Activated CD8-positive, alpha-beta T cell treated with anti-CD3 and anti-CD28 coated beads, Interleukin-2, amount 10 ng/mL, durations not matched to agents 7 days and 5 days (primary cell): ENCODE measurements around the gene NCOA5. TPM values are rescaled to one million over a fixed set of nuclear protein-coding genes. Genes with fewer than 3 reads are reported as not detected.

Experiments used
- ATAC-seq: fragments of 150-1000 bp; cut with Tn5 transposase; one replicate; pipeline ENCODE4 v1.10.0; 2021; ENCODE audit warnings: moderate library complexity
- CTCF ChIA-PET: fragments of 350-600 bp; sonication (Branson Sonifier 250); formaldehyde crosslinking; loops from one replicate; lab custom pipeline; 2021; ENCODE audit warnings: antibody characterized with exemption; lab: Charles Lee
- POLR2A ChIA-PET: fragments of 350-600 bp; sonication (Branson Sonifier 250); formaldehyde crosslinking; loops from one replicate; lab custom pipeline; 2021; ENCODE audit warnings: antibody characterized with exemption; lab: Charles Lee
- DNase-seq: peaks from one replicate; pipeline ENCODE4 v3.0.0-alpha.2; 2020
- H3K27ac Mint-ChIP-seq: one replicate; pipeline ENCODE4 v1.8.0; 2021; ENCODE audit warnings: mild to moderate bottlenecking, mixed read lengths
- H3K27me3 Mint-ChIP-seq: one replicate; pipeline ENCODE4 v1.8.0; 2021; ENCODE audit warnings: low read depth, mixed read lengths
- H3K36me3 Mint-ChIP-seq: one replicate; pipeline ENCODE4 v1.8.0; 2021; ENCODE audit warnings: low read depth, mixed read lengths
- H3K4me1 Mint-ChIP-seq: one replicate; pipeline ENCODE4 v1.8.0; 2021; ENCODE audit warnings: low read depth, mixed read lengths
- H3K4me3 Mint-ChIP-seq: one replicate; pipeline ENCODE4 v1.8.0; 2021; ENCODE audit warnings: mild to moderate bottlenecking, mixed read lengths
- H3K9me3 Mint-ChIP-seq: one replicate; pipeline ENCODE4 v1.8.0; 2022; ENCODE audit warnings: mixed read lengths; ENCODE audit not compliant: insufficient read depth
- total RNA-seq, 2 experiments: library from RNA; stranded (reverse); gene quantifications; one replicate each; pipeline ENCODE4 v1.2.3, GENCODE V29; 2021

NCOA5 gene
- total RNA-seq, 2 experiments from 2014 or later, result 30.3 to 30.9 TPM

DNA sequence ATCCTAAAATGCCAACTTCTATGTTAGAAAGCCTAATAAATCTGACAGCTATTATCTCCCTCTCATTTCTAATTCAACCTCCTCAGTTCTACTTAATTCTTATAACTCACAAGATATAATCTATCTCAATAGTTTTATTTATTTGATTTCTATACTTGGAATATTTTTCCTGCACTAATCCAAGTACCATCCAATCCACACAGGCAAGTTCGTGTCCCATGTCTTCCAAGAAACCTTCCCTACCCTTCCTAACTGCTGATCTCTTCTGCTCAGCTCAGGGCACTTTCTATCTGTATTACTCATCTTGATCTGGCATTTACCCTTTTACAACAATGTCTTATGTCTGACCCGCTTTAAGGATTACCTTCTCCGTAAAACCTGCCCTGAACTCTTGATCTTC, 18.2 kb downstream of the NCOA5 start:
- H3K4me1 Mint-ChIP-seq, result no peaks in the 10 kb centered on the region
- no peak overlapping the region for H3K4me3 Mint-ChIP-seq
- POLR2A ChIA-PET, result no interaction called here
- no peaks in the 10 kb centered on the region for H3K27me3 Mint-ChIP-seq
- peaks cover 32% of the 10 kb centered on the region for H3K36me3 Mint-ChIP-seq
- ATAC-seq, result no peak
- CTCF ChIA-PET, result interaction anchor here (1.1 kb wide), 1 partner anchor 84 kb away, joined by 3 read pairs; no protein-coding TSS in a partner anchor
- H3K27ac Mint-ChIP-seq, result no peak overlapping the region
- no peak for DNase-seq
- no peaks in the 10 kb centered on the region for H3K9me3 Mint-ChIP-seq

DNA sequence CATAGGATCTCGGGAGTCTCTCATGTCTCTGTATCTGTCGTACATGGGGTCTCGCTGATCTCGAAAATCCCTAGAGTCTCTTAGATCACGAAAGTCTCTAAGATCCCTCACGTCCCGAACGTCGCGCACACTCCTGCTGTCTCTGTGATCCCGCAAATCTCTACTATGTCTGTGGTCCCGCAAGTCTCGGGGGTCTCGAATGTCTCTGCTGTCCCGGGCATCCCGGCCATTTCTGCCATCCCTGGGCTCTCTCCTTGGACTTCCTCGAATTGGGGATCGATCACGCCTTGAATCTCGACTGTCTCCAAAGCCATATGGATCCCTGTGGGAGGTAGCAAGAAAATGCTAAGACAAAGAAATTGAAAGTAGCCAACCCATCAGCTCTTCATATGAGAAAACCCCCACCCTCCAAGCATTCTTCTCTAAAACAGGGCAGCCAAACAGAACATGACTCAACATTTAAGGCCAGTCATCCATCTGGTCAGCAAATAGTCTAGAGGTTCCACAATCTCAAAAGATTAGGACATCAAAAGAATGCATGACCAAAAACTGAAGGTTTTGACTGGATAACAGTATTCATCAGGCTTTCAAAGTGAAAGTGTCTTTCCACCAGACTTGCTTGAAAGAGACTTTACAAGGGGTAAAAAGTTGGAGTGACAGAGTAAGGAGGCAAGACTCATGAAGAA, 19.4 kb downstream of the NCOA5 start:
- no peak for ATAC-seq
- no peak for DNase-seq
- H3K27me3 Mint-ChIP-seq, result no peaks in the 10 kb centered on the region
- peaks cover 36% of the 10 kb centered on the region for H3K36me3 Mint-ChIP-seq
- ChIA-PET CTCF (interaction anchor here (1.1 kb wide), 1 partner anchor 83 kb away, joined by 3 read pairs; no protein-coding TSS in a partner anchor), POLR2A (no interaction called here)
- H3K4me3 Mint-ChIP-seq, result no peak overlapping the region
- H3K27ac Mint-ChIP-seq, result no peak overlapping the region
- no peaks in the 10 kb centered on the region for H3K9me3 Mint-ChIP-seq
- no peaks in the 10 kb centered on the region for H3K4me1 Mint-ChIP-seq

DNA sequence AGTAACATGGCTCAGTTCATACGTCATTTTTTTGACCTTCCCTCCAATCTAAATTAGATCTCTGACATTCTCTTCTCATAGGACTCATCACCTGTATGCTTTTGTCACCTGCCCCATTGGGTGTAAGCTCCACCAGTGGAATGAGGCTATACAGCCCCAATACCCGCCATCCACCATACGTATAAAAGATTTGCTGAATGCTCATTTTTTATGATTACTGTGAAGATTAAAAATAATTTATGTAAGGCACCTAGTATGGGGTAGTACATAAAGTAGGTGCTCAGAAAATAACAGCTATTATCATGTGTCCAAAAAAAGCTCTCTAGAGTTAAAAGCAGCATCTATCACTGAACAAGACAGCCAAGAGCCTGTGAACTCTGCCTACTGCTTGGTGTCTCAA, 24.1 kb downstream of the NCOA5 start:
- no peaks in the 10 kb centered on the region for H3K9me3 Mint-ChIP-seq
- ATAC-seq, result no peak
- H3K4me3 Mint-ChIP-seq, result no peak overlapping the region
- no peak overlapping the region for H3K27ac Mint-ChIP-seq
- no peaks in the 10 kb centered on the region for H3K27me3 Mint-ChIP-seq
- no peak for DNase-seq
- peaks cover 72% of the 10 kb centered on the region for H3K36me3 Mint-ChIP-seq
- peaks cover 23% of the 10 kb centered on the region for H3K4me1 Mint-ChIP-seq
- CTCF ChIA-PET, result interaction anchor here (1.4 to 1.8 kb wide), 3 partner anchors 12 to 79 kb away, joined by 6 to 8 read pairs (median 7); no protein-coding TSS in a partner anchor
- POLR2A ChIA-PET, result interaction anchor here (1.2 kb wide), 1 partner anchor 23 kb away, joined by 3 read pairs; no protein-coding TSS in a partner anchor

DNA sequence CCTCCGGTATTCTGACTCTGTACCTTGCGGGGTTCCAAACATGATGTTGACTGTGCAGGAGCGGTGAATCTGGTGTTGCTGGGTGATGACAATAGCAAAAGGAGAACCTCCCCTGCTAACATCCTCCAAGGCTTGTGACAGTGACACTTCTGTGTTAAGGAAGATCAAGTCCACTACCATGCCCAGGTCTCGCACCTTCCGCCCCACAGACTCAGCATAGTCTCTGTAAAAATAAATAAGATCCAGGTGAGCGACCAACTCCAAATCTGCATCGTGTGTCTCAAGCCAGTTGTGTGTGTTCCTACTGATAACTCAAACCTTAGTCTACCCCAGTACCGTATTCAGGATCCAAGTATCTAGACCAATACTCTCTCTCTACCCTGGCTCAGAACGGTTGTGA, 24.8 kb downstream of the NCOA5 start:
- ChIA-PET CTCF (interaction anchor here (1.4 kb wide), 1 partner anchor 51 kb away, joined by 8 read pairs; no protein-coding TSS in a partner anchor), POLR2A (no interaction called here)
- no peaks in the 10 kb centered on the region for H3K9me3 Mint-ChIP-seq
- H3K4me3 Mint-ChIP-seq, result no peak overlapping the region
- DNase-seq (no peak), ATAC-seq (no peak)
- H3K27ac Mint-ChIP-seq, result no peak overlapping the region
- H3K36me3 Mint-ChIP-seq, result peaks cover 78% of the 10 kb centered on the region
- H3K27me3 Mint-ChIP-seq, result no peaks in the 10 kb centered on the region
- peaks cover 29% of the 10 kb centered on the region for H3K4me1 Mint-ChIP-seq

DNA sequence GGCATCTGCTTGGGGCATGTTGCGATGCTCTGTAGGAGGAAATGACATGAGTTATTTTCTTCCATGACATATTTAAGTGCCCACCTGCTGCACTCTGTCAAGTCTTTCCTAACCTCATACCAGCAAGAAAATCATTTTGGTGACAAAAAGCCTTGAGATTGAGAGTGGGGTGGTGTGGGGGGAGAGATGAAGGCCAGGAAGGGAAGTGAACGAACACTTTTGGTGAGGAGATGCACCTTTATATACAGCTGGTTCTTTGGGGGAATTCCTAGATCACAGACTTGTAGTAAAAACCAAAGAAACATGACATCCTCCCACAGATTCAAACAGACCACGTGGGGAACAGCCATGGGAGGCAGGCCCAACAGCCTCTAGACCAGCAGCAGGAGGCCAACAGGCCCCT, 26.1 kb downstream of the NCOA5 start:
- DNase-seq (no peak), ATAC-seq (no peak)
- Mint-ChIP-seq H3K4me3 (no peak overlapping the region), H3K4me1 (peaks cover 42% of the 10 kb centered on the region), H3K9me3 (no peaks in the 10 kb centered on the region), H3K27ac (no peak overlapping the region), H3K27me3 (no peaks in the 10 kb centered on the region), H3K36me3 (peaks cover 76% of the 10 kb centered on the region)
- CTCF ChIA-PET, result no interaction called here
- POLR2A ChIA-PET, result no interaction called here

DNA sequence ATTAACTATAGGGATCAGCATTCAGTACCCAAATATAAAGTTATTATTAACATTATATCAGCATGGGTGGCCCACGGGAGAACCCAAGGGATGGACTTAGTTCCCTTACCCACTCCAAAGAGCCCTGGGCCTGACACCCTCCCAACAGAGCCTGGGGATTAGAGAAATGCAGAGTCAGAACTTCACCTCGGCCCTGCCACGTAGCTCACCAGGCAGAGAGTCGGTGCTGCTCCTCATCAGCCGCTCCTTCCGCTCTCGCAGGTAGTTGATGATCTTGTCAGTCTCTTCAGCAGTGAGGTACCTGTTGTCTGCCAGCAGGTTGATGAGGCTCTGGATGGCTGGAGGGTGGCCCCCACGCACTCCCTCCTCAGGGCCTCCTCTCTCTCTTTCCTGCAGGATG, 26.6 kb downstream of the NCOA5 start:
- POLR2A ChIA-PET, result no interaction called here
- H3K27me3 Mint-ChIP-seq, result peaks cover 3% of the 10 kb centered on the region
- DNase-seq, result no peak
- H3K4me1 Mint-ChIP-seq, result peaks cover 42% of the 10 kb centered on the region
- no peak overlapping the region for H3K27ac Mint-ChIP-seq
- no peak for ATAC-seq
- H3K9me3 Mint-ChIP-seq, result no peaks in the 10 kb centered on the region
- H3K36me3 Mint-ChIP-seq, result peaks cover 72% of the 10 kb centered on the region
- CTCF ChIA-PET, result no interaction called here
- no peak overlapping the region for H3K4me3 Mint-ChIP-seq

DNA sequence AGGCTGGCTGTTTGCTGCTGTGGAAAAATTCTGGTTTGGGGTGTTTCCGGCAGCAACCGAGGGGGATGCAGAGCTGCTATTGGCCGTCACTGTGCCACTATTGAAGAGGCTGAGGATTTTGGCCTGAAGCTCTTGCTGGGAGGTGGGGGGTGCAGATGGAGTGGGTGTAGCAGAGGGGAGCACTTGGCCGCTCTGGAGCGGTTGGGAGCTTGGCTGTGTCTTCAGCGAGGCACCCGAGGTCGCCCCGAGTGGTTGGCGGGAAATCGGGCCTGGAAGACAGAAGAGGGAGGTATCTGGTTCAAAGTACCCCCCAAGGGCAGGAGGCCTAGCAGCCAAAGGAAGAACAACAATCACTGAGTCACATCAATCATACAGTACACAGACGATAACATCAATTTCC, 27.1 kb downstream of the NCOA5 start:
- Mint-ChIP-seq H3K4me1 (peaks cover 43% of the 10 kb centered on the region), H3K27me3 (peaks cover 6% of the 10 kb centered on the region), H3K9me3 (no peaks in the 10 kb centered on the region), H3K27ac (no peak overlapping the region), H3K36me3 (peaks cover 70% of the 10 kb centered on the region), H3K4me3 (no peak overlapping the region)
- DNase-seq (no peak), ATAC-seq (no peak)
- ChIA-PET CTCF (no interaction called here), POLR2A (no interaction called here)

DNA sequence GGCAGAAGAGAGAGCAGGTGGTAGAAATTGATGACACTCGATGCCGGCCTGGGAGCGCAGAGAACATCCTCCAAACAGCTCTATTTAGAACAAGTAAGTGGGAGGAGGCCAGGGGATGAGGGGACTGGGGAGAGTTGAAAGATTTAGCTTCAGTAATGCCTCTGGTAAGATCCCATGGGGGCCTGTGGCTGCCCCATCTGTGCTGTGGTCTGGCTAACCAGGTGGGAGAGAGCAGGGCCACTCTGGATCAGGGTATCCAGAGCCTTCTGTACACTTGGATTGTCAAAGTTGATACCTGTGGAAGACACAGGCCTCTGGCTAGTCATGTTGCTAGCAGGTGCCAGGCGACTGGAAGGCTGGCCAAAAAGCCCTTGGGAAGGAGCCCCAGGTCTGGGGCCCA, 27.6 kb downstream of the NCOA5 start:
- peaks cover 43% of the 10 kb centered on the region for H3K4me1 Mint-ChIP-seq
- POLR2A ChIA-PET, result no interaction called here
- ATAC-seq (no peak), DNase-seq (no peak)
- no peak overlapping the region for H3K4me3 Mint-ChIP-seq
- peaks cover 70% of the 10 kb centered on the region for H3K36me3 Mint-ChIP-seq
- CTCF ChIA-PET, result interaction anchor here (2.0 kb wide), 1 partner anchor 39 kb away, joined by 11 read pairs; no protein-coding TSS in a partner anchor
- no peaks in the 10 kb centered on the region for H3K9me3 Mint-ChIP-seq
- no peak overlapping the region for H3K27ac Mint-ChIP-seq
- H3K27me3 Mint-ChIP-seq, result peaks cover 8% of the 10 kb centered on the region

DNA sequence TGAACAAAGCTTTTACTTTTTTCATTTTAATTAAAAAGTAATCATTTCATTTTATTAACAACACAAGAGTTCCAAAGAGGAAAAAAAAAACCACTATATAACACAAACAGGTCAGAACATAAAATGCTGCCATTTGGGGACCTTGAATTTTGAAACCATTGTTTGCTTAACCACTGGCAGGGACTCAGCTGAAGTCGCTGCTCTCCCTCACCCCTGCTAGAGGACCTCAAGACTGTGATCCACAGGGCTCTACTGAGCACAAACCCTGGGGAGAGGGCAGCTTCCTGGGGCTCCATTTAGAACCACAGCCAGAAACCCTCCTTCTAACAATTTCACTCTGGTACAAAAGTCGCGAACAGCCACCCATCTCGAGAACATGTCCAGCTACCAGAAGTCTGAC, 28.8 kb downstream of the NCOA5 start:
- DNase-seq (no peak), ATAC-seq (no peak)
- ChIA-PET POLR2A (interaction anchor here (0.7 to 1.3 kb wide), 3 partner anchors 23 to 27 kb away, joined by 3 to 5 read pairs (median 4); no protein-coding TSS in a partner anchor), CTCF (interaction anchor here (1.1 to 2.0 kb wide), 3 partner anchors 38 to 49 kb away, joined by 5 to 11 read pairs (median 5); no protein-coding TSS in a partner anchor)
- H3K4me3 Mint-ChIP-seq, result peak overlapping the region; percentile 8
- H3K36me3 Mint-ChIP-seq, result peaks cover 65% of the 10 kb centered on the region
- peak overlapping the region; percentile 60 for H3K27ac Mint-ChIP-seq
- peaks cover 43% of the 10 kb centered on the region for H3K4me1 Mint-ChIP-seq
- peaks cover 16% of the 10 kb centered on the region for H3K27me3 Mint-ChIP-seq
- H3K9me3 Mint-ChIP-seq, result no peaks in the 10 kb centered on the region

DNA sequence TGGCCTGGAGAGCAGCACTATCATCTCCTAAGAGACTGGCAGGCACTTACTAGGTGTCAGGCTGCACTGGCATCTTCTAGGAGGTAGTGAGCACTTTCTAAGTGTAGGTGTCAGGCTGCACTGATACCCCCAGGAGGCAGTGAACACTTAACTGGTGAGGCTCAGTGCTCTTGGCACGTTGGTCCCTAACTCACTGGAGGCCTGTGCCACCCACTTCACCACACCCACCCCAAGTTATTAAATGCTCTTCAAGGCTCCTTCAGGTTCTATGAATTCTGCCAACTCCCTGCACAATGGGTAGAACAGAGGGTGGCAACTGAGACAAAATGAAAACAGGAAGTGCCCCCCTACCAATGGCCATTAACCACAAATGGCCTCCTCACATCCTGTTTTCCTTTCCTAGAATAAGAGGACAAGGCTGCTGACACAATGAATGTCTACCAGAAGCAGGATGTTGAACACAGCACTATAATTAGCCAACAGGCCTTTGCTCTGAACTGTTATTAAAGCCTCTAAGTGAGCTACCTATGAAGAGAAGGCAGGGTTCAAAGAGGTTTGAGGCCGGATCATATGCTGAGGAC, 29.4 kb downstream of the NCOA5 start:
- H3K36me3 Mint-ChIP-seq, result peaks cover 59% of the 10 kb centered on the region
- POLR2A ChIA-PET, result interaction anchor here (1.3 kb wide), 1 partner anchor 28 kb away, joined by 4 read pairs; no protein-coding TSS in a partner anchor
- no peaks in the 10 kb centered on the region for H3K9me3 Mint-ChIP-seq
- ATAC-seq, result no peak
- DNase-seq, result no peak
- H3K27me3 Mint-ChIP-seq, result peaks cover 22% of the 10 kb centered on the region
- peaks cover 43% of the 10 kb centered on the region for H3K4me1 Mint-ChIP-seq
- H3K27ac Mint-ChIP-seq, result peak overlapping the region; percentile 18
- CTCF ChIA-PET, result interaction anchor here (1.1 to 2.0 kb wide), 3 partner anchors 38 to 49 kb away, joined by 5 to 11 read pairs (median 5); no protein-coding TSS in a partner anchor
- H3K4me3 Mint-ChIP-seq, result no peak overlapping the region

DNA sequence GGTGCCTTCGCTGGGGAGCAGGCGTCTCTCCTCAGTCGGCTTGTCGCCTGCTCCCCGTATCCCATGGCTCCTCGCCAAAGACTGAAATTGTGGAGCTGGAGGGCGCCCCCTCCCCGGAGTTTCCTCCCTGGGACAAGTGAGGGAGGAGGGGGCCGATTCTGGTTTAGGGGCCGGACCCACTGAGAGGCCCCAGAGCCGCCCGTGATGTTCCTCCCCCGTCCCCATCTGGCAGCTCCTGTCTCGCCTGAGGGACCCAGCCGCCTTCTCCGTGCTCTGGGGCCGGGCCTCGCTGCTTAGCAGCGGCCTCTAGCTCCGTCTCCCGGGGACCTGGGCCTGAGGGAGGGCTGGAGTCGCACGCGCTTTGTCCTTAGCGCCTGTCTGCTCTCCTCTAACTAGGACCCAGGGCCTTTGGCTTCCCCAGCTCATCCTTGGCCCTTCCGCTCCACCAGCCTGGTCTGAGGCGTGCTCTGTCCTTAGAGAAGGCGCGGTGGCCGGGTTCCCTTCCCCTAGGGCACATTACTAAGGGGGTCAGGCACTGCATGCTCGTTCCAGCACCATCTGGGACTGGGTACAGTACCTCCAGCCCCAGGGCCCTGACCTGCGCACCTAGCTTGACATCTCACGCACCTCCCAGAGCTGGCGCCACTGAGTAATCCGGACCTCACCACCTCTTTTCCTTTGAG, 31.0 kb downstream of the NCOA5 start:
- Mint-ChIP-seq H3K27ac (no peak overlapping the region), H3K27me3 (peaks cover 28% of the 10 kb centered on the region), H3K4me3 (no peak overlapping the region), H3K36me3 (peaks cover 42% of the 10 kb centered on the region), H3K4me1 (peaks cover 36% of the 10 kb centered on the region), H3K9me3 (no peaks in the 10 kb centered on the region)
- CTCF ChIA-PET, result interaction anchor here (1.0 to 2.3 kb wide), 5 partner anchors 30 to 73 kb away, joined by 4 to 13 read pairs (median 7); no protein-coding TSS in a partner anchor
- DNase-seq (no peak), ATAC-seq (no peak)
- POLR2A ChIA-PET, result no interaction called here
